Astrocyte of the cerebellum (primary cell): ENCODE data around the gene WHAMM.
A peak's percentile ranks its signal among the peaks of the same experiment; 100 is the strongest.

Source experiments
- DNase-seq: peaks from one replicate; pipeline ENCODE4 v3.0.0-alpha.2; 2011; ENCODE audit warnings: low read depth
- H3K4me3 ChIP-seq: 2 replicates; pipeline ENCODE4 v1.5.1; 2011; ENCODE audit warnings: mild to moderate bottlenecking, low read depth, low read length, moderate library complexity
- in situ Hi-C: cut with HindIII; loops from 2 replicates; pipeline ENCODE4 v1.10.0; 2017; ENCODE audit warnings: low sequenced_read_pairs
- TF ChIP-seq, protein P1 (sequence below): IDR thresholded peaks from 2 replicates; pipeline ENCODE4 v1.5.1; 2012; ENCODE audit warnings: low read length, low read depth, moderate library complexity, mild to moderate bottlenecking; ENCODE audit errors: missing control alignments

The WHAMM gene

DNA sequence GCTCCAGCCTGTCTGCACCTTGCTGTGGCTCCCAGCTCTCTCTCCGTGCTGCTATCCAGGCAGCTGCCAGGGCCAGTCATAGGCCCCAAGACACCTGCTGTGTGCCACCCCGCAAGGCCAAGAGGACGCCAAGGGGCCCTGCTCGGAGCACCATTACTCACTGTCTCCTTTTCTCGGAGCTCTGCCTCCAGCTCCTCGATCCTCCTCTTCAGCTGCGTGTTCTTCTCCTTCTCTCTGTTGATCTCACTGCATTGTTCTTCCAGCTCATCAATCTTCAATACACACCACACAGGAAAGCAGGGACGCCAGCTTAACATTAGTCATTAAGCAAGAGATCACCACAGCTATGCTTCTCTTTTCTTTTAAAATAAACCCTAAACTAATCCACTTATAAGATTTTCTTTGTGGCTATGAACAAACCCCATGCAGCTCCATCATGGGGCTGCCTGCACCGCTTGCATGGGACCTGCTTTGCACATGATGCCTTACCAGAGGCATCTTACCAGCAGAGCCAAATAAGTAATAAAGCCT lies 42.6 kb downstream of the WHAMM start:
- no peak overlapping the region for H3K4me3 ChIP-seq
- DNase-seq, result peak; percentile 91
- in situ Hi-C loops, result no loop called here
- TF ChIP-seq, protein P1, sequence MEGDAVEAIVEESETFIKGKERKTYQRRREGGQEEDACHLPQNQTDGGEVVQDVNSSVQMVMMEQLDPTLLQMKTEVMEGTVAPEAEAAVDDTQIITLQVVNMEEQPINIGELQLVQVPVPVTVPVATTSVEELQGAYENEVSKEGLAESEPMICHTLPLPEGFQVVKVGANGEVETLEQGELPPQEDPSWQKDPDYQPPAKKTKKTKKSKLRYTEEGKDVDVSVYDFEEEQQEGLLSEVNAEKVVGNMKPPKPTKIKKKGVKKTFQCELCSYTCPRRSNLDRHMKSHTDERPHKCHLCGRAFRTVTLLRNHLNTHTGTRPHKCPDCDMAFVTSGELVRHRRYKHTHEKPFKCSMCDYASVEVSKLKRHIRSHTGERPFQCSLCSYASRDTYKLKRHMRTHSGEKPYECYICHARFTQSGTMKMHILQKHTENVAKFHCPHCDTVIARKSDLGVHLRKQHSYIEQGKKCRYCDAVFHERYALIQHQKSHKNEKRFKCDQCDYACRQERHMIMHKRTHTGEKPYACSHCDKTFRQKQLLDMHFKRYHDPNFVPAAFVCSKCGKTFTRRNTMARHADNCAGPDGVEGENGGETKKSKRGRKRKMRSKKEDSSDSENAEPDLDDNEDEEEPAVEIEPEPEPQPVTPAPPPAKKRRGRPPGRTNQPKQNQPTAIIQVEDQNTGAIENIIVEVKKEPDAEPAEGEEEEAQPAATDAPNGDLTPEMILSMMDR, result no peak

DNA sequence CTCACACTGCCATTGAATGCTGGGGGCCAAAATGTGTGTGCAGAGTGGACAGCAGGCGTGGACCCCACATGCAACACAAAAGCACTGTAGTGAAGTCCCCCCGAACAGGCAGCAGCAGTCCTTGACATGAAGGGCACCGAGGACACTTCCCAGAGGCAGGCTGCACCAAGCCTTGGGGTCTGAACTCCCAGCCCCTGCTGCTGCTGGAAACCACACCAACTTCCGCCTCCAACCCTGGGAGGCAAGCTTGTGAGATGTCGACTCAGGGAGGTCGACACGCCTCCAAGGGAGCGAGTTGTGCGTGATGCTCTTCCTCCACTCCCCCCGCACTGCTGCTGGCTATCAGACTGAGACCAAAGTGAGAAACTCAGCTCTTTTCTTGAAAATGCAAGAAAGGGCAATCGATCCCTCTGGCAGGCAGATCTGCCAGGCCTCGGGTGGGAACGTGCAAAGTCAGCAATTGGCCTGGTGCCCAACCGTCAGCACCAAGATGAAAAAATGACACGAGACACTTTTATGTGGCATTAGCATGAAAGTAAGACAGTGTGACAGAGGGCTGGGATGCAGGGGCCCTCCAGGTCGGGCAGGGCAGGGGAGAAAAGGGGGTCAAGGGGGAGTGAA lies 43.6 kb downstream of the WHAMM start:
- DNase-seq, result no peak
- in situ Hi-C loops, result no loop called here
- H3K4me3 ChIP-seq, result no peak overlapping the region
- TF ChIP-seq, protein P1, result no peak

DNA sequence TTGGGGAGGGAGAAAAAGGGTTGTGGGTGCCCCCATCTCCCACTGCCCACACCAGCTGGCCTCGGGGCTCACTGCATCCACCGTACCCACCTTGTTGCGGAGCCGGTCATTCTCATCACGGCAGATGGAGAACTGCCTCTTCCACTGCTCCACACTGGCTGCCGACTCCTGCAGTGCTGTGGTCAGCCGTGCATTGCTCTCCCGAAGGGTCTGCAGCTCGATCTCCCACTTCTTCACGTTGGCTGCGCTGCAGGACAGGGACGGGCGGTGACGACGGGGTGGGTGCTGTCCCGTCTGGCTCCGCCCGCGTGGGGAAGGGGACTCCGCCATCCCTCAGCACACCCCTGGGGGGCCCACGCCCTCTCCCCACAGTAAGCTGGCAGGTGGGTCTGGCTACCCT lies 45.1 kb downstream of the WHAMM start:
- H3K4me3 ChIP-seq, result no peak overlapping the region
- in situ Hi-C loops, result no loop called here
- TF ChIP-seq, protein P1, result no peak
- DNase-seq, result no peak

DNA sequence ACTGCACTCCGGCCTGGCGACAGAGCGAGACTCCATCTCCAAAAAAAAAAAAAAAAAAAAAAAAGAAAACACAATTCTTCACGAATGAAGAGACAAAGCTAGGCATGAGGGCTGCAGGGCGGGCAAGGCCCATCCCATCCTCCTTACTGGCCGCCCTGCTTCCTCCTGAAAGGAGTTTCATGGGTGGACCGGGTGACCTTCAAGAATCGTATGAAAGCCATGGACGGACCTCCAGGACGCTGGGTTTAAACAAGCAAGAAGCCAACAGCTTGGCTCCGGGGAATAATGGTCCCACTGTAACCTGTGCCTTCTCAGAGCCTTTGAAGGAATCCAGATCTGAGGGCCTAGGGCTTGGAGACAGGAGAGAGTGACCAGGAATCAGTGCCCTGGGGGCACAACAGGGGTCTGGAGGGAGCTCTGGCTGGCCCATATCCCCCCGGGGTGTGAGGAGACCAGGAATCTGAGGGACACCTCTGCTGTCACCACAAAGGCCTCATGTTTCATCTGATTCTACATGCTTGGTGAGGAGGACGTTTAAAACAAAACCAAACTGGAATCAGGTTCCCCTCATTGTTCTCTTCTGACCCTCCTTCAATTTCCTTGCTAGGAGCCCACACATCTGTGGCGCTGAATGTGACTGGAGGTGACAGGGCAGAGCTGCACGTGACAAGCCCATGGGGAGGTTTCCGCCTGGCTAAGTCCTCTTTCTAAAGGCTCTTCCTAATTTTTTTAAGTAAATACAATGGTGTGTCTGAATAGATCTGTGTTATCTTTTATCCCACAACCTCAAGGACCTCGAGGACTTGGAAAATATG lies 46.1 kb downstream of the WHAMM start:
- H3K4me3 ChIP-seq, result no peak overlapping the region
- TF ChIP-seq, protein P1, result no peak
- no peak for DNase-seq
- in situ Hi-C loops, result no loop called here

DNA sequence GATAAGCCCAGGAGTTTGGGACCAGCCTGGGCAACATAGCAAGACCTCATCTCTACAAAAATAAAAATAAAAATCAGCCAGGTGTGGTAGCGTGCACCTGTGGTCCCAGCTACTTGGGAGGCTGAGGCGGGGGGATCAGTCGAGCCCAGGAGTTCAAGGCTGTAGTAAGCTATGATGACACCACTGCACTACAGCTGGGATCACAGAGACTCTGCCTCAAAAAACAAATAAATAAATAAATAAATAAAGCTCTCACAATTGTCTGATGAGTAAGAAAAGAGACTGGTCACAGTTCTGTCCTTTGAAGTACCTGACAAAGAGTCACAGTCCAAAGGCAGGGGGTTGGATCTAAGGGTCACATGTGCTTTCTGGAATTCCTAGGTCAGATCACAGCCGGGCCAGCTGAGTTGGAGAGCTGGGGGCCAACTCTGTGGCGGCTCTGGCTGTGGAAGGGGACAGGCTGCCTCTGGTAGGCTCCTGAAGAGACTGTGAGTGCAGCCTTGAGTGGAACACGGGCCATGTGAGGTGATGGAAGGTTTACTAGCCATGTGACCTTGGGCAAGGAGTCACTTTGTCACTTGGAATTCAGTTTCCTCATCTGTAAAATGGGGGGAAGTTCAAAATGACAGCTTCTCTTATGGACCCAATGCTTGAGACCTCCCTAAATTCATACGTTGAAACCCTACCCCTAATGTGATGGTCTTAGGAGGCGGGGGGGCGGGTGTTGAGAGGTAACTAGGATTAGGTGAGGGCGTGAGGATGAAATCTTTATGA lies 47.2 kb downstream of the WHAMM start:
- in situ Hi-C loops, result no loop called here
- TF ChIP-seq, protein P1, result no peak

DNA sequence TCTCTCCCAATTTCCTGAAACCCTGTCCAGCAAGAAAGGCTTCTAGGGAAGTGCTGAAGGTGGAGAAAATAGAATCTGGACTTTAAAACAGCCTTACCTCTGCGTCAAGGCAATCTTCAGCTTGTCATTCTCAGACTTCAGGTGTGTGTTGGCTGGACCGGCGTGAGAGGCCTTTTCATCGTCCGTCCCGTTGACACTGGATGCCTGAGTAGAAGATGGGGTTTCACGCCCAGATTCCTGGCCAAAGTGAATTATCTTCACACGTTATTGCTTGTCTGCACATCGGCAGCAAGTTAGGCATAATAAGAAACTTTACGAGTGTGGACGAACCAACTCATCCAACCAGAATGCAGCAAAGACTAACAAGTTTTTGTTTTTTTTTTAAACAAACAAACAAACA lies 49.5 kb downstream of the WHAMM start:
- DNase-seq, result no peak
- TF ChIP-seq, protein P1, result no peak
- no peak overlapping the region for H3K4me3 ChIP-seq
- in situ Hi-C loops, result no loop called here

More for the DNA sequence above, 47.2 kb downstream of the WHAMM start:
- DNase-seq, result no peak
- no peak overlapping the region for H3K4me3 ChIP-seq
